ENCODE results near the gene CNKSR1.
A peak's percentile ranks its signal among the peaks of the same experiment; 100 is the strongest.

The CNKSR1 gene

GRCh38 chr1:26160527-26161414 lies 16.5 kb upstream of the CNKSR1 start:
- ATAC-seq, result no peak
- no peak for DNase-seq

GRCh38 chr1:26161415-26162219 lies 15.7 kb upstream of the CNKSR1 start:
- ATAC-seq, result peak; percentile 49
- peak; percentile 54 for DNase-seq

- no peak for DNase-seq
Observed at GRCh38 chr1:26162220-26162709, 15.0 kb upstream of the CNKSR1 start.

GRCh38 chr1:26163684-26164035 lies 13.6 kb upstream of the CNKSR1 start:
- no peak for ATAC-seq
- no peak for DNase-seq

More at GRCh38 chr1:26162220-26162709, 15.0 kb upstream of the CNKSR1 start:
- ATAC-seq, result no peak

GRCh38 chr1:26164036-26164860 lies 13.0 kb upstream of the CNKSR1 start:
- DNase-seq, result peak; percentile 75
- no peak for ATAC-seq

DNA sequence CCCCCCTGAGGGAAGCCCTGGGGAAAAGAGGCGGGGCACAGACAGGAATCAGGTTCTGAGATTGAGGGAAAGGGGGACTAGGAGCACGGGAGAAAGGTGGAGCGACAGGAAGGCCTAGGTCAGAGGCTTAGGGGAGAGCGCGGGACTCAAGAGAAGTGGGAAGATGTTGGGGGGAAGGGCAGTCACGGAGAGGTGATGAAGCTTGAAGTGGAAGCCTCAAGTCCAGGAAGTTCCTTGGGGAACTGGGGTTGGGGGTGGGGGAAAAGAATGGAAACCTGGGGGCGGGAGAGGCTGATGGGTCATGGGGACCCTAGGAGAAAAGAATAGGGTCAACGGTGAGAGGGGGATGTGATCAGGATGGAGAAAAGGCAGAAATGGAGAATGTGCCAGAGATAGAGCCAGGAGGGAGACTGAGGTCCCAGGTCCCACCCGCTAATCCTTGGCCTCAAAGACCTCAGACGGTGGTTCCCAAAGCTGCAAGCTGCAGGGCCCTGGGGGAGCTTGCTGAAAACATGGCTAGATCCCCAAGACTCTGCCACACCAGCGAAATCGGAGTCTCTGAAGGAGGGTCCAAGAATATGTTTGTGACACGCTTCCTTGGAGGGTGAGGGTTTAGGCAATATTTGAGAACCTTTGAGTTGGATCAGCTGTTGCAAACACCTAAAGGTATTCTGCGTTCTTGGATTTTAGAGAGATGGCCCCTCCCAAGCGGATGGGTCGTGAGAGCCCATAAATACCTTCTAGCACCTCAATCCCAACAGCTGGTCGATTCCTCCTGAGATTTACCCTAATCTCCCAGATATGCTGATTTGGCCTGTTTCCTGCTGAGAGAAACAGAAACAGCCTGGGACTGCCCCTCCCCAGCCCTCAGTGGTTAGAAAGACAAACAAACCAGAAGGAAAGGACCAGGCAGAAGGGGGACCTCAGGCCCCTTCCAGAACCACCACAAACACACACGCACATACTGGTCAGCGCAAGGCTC lies 12.1 kb upstream of the CNKSR1 start:
- DNase-seq, result no peak
- ATAC-seq, result no peak

- no peak for DNase-seq
- ATAC-seq, result no peak
Observed at GRCh38 chr1:26166719-26167281, 10.5 kb upstream of the CNKSR1 start.

DNA sequence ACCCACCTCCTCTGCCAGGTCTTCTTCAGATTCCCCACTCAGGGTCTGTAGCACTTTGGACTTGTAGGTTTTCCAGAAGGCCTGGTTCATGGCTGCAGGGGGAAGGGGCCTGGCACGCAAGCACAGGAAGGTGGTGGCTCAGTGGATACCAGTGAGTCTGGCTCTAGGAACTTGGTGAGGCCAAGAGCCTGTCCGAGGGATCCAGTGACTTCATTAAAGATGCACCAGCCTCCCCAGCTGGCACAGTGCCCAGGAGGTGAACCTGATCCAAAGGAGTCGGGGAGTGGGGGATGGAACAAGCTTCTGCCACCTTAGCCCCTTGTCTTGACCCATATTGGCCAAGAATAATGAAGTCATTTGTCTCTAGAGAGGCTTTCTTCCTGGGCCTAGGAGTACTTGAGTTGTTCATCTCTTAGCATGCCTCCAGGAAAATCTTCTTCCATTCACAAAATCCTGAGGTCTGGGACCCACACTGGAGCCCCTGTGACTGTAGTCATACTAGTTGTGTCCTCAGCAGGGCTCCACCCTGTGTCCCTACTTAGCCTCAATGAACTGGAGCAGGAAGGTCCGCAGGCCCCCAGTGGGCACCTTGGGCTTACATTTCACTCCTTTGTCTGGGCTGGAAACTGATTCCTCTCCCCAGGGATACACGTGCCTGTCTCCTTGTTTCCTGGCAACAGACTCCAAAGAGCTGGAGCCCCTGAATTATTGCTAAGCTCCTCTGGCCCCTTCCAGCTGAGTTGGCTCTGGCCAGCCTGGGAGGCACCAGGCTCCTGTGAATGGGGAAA lies 8.7 kb upstream of the CNKSR1 start, which contains the start of gene C1orf232:
Gene C1orf232 (minus strand): TSS at position 554 of the 788 bp plus-strand sequence. CDS start 464 bp downstream, at position 90.
- DNase-seq (no peak), ATAC-seq (no peak)

GRCh38 chr1:26169198-26169554 lies 8.1 kb upstream of the CNKSR1 start:
- ATAC-seq (no peak), DNase-seq (no peak)

DNA sequence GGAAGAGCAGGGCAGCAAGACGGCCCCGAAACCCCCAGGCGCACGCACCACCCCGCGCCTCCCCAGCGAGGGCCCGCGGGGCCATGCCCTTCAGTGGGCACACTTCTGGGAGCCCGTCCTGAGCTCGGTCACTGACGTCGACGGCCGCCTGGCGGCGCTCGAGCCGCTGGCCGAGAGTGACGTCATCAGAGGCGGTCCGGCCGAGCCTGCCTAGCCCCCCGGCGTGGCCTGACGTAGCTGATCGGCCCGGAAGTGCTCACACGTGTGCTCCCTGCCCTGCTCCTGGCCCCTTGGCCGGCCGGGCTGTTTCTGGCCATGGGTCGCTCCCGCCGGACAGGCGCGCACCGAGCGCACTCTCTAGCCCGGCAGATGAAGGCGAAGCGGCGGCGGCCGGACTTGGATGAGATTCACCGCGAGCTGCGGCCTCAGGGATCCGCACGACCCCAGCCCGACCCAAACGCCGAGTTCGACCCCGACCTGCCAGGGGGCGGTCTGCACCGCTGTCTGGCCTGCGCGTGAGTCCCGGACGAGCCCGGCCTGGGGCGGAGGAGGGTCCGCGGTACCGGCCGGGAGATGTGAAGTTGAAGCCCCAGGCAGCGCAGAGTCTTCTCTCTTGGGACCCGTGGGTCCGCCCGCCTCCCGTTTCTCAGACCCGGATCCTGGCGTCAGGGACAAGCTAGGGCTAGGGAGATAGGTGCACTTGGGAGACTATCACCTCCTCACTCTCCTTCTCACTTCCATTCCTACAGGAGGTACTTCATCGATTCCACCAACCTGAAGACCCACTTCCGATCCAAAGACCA lies 7.4 kb upstream of the CNKSR1 start, which contains the start of gene ZNF593:
Gene ZNF593 (plus strand): TSS at position 240 of the 803 bp plus-strand sequence. CDS start 76 bp downstream, at position 316.
- DNase-seq, result peak; percentile 93
- ATAC-seq, result peak; percentile 96

DNA sequence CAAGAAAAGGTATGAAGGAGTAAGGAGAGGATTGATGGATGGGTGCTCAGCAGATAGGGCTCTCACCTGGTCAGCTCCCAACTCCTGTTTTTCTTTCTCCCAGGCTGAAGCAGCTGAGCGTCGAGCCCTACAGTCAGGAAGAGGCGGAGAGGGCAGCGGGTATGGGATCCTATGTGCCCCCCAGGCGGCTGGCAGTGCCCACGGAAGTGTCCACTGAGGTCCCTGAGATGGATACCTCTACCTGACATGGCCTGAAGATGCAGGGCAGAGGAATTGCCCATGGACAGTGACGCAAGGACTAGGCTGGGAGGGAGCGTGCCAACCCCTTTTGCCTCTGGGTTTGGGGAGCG lies 6.8 kb upstream of the CNKSR1 start:
- no peak for DNase-seq
- no peak for ATAC-seq

- ATAC-seq, result no peak
Observed at GRCh38 chr1:26171084-26172072, 5.9 kb upstream of the CNKSR1 start, which contains the start of gene ZNF593OS. TSS of gene ZNF593OS (minus strand) at chr1:26171832. CDS start at chr1:26171661, 171 bp downstream.

DNA sequence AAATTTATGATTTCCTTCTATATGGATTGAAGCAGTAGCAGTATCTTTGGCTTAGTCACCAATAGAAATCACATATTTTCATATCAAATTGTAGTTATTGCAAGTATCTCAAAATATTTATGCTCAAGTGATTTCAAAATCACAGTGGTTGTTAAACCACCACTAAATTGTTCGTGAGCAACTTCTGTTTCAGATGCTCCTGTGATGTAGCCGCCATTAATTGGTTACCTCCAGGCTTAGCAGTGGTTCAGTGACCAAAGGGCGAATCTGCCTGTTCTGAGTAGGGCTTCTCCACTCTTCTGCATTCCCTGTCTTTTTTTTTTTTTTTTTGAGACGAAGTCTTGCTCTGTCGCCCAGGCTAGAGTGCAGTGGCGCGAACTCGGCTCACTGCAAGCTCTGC lies 1.9 kb upstream of the CNKSR1 start:
- DNase-seq (no peak), ATAC-seq (no peak)

More at GRCh38 chr1:26171084-26172072, 5.9 kb upstream of the CNKSR1 start, which contains the start of gene ZNF593OS:
- DNase-seq, result no peak

- ATAC-seq, result no peak
- DNase-seq, result no peak
Observed at GRCh38 chr1:26180010-26180506, 2.8 kb downstream of the CNKSR1 start.

DNA sequence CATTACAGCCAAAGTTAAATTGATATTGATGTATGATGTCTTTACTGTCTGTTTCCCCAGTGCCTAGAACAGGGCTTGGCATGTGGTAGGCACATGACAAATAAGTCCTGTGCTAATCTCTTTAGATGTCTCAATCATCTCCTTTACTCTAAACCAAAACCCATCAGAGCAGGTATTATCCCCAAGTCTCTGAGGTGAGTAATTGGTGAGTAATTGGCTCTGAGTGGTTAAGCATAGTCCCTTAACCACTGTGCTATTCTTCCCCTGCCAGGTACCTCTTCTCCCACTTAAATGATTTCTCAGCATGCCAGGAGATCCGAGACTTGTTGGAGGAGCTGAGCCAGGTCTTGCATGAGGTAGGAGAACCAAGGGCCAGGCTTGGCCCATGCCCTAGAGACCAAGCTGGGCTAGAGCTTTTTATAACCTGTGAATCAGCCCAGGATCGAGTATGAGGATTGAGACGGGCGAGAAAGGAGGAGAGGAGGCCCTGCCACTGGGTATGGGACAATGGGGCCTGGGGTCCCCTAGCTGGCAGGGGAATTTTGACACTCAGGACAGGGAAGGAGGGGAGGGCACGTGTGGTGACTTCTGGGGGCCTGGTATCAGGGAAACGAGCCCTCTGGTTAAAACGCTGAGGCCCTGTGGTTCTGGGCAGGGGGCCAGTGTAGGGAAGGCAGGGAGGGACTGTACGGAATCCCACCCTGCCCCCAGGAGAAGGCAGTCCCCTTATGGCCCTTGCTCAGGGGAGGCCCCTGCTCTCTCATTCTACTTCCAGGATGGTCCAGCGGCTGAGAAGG lies 4.5 kb downstream of the CNKSR1 start:
- ATAC-seq (peak; percentile 88), DNase-seq (no peak)

- DNase-seq, result no peak
- ATAC-seq, result no peak
Observed at GRCh38 chr1:26182383-26182696, 5.0 kb downstream of the CNKSR1 start.
